Measurements from ENCODE around the gene KAT6B.

Gene KAT6B

GRCh38 chr10:75009426-75009825, 183.0 kb downstream of the KAT6B start:
- no peak for TF ChIP-seq CTCF (conservative IDR thresholded peaks at IDR 0.05; ENCODE audit: low read depth, low read length)
- no peak overlapping the region for H3K4me3 ChIP-seq (ENCODE audit: low read depth, low read length)
- no peak for DNase-seq (ENCODE audit: low read depth)

- TF ChIP-seq CTCF (conservative IDR thresholded peaks at IDR 0.05; ENCODE audit: low read depth, low read length): no peak
- H3K4me3 ChIP-seq (ENCODE audit: low read depth, low read length): no peak overlapping the region
- DNase-seq (ENCODE audit: low read depth): no peak
Measured at GRCh38 chr10:75010373-75010772, 184.0 kb downstream of the KAT6B start.

GRCh38 chr10:75011221-75011620, 184.8 kb downstream of the KAT6B start:
- TF ChIP-seq CTCF (conservative IDR thresholded peaks at IDR 0.05; ENCODE audit: low read depth, low read length): no peak
- no peak overlapping the region for H3K4me3 ChIP-seq (ENCODE audit: low read depth, low read length)
- no peak for DNase-seq (ENCODE audit: low read depth)

GRCh38 chr10:75012471-75012870, 186.1 kb downstream of the KAT6B start:
- no peak overlapping the region for H3K4me3 ChIP-seq (ENCODE audit: low read depth, low read length)
- TF ChIP-seq CTCF (conservative IDR thresholded peaks at IDR 0.05; ENCODE audit: low read depth, low read length): no peak
- no peak for DNase-seq (ENCODE audit: low read depth)

- no peak for TF ChIP-seq CTCF (conservative IDR thresholded peaks at IDR 0.05; ENCODE audit: low read depth, low read length)
- no peak overlapping the region for H3K4me3 ChIP-seq (ENCODE audit: low read depth, low read length)
- no peak for DNase-seq (ENCODE audit: low read depth)
Measured at GRCh38 chr10:75013007-75013406, 186.6 kb downstream of the KAT6B start.

- no peak for TF ChIP-seq CTCF (conservative IDR thresholded peaks at IDR 0.05; ENCODE audit: low read depth, low read length)
- no peak for DNase-seq (ENCODE audit: low read depth)
- H3K4me3 ChIP-seq (ENCODE audit: low read depth, low read length): no peak overlapping the region
Measured at GRCh38 chr10:75013522-75013921, 187.1 kb downstream of the KAT6B start.

- H3K4me3 ChIP-seq (ENCODE audit: low read depth, low read length): no peak overlapping the region
- no peak for DNase-seq (ENCODE audit: low read depth)
- TF ChIP-seq CTCF (conservative IDR thresholded peaks at IDR 0.05; ENCODE audit: low read depth, low read length): no peak
Measured at GRCh38 chr10:75014516-75015230, 188.3 kb downstream of the KAT6B start.

All from choroid plexus epithelial cell (primary cell).